ENCODE data around the gene CDH23. TPM values are rescaled to one million over a fixed set of nuclear protein-coding genes. Genes with fewer than 3 reads are reported as not detected.

Gene CDH23
- polyA plus RNA-seq, 1 donor (not counting 4 experiments of a cell fraction or from before 2014, with no cell fraction given): 0.01 TPM

DNA sequence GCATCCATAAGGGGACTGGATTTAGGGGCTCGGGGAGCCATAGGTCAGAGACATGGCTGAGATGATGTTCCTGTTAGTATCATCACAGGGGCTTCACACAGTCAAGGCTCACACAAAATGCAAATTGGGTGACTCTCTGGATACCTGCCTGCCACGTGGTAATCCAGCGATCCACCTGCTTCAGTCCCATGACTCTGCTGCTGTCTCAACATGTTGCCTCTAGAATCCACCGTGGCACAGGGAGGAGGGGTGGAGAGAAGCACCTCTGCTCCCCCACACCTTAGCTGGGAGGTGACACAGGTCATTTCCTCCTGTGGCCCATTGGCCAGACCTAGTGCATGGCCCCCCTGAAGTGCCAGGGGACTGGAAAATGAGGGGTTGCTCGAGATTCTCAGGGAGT lies 83.1 kb downstream of the CDH23 start:
- Histone ChIP-seq H3K9ac (ENCODE audit: control insufficient read depth, extremely low read depth, insufficient read depth, low read length) (no peak overlapping the region), H4K20me1 (ENCODE audit: control insufficient read depth, extremely low read depth, insufficient read depth, low read length) (no peaks in the 10 kb centered on the region), H3K9me3 (ENCODE audit: control insufficient read depth, low read depth, low read length) (no peaks in the 10 kb centered on the region), H3K36me3 (ENCODE audit: control insufficient read depth in 2 of 2, extremely low read depth in 1 of 2, insufficient read depth in 2 of 2, low read length in 2 of 2) (no peaks in the 10 kb centered on the region), H3K4me2 (ENCODE audit: control insufficient read depth, extremely low read depth, insufficient read depth, low read depth, low read length) (no peak overlapping the region), H3K27ac (ENCODE audit: control insufficient read depth, insufficient read depth, low read length) (no peak overlapping the region), H3K4me3 (ENCODE audit: control insufficient read depth in 2 of 3, extremely low read depth in 1 of 3, insufficient read depth in 2 of 3, low read depth in 1 of 3, low read length in 3 of 3) (no peak overlapping the region), H3K9me1 (ENCODE audit: control insufficient read depth, extremely low read depth, insufficient read depth, low read length) (no peaks in the 10 kb centered on the region), H3K79me2 (ENCODE audit: control insufficient read depth, insufficient read depth, low read length) (no peaks in the 10 kb centered on the region), H3K27me3 (ENCODE audit: control insufficient read depth, extremely low read depth, insufficient read depth, low read length) (peaks cover 39% of the 10 kb centered on the region), H2AFZ (ENCODE audit: control insufficient read depth, low read length) (no peak overlapping the region), H3K4me1 (ENCODE audit: control insufficient read depth, extremely low read depth, insufficient read depth, low read length) (no peaks in the 10 kb centered on the region)
- FAIRE-seq: no peak
- dilution Hi-C loops (cut with MboI; ENCODE audit: extremely low pct_ligation_motif_present, low sequenced_read_pairs): no loop called here
- DNase-seq (ENCODE audit: low read depth, low spot score): no peak
- TF ChIP-seq CTCF (optimal IDR thresholded peaks at IDR 0.05 in 1 of 3, IDR thresholded peaks at IDR 0.05 in 1 of 3, conservative IDR thresholded peaks at IDR 0.05 in 1 of 3; ENCODE audit: extremely low read depth in 1 of 3, insufficient read depth in 2 of 3, low read length in 3 of 3) (no peak), EZH2 (IDR thresholded peaks at IDR 0.05; ENCODE audit: low read length) (no peak)

DNA sequence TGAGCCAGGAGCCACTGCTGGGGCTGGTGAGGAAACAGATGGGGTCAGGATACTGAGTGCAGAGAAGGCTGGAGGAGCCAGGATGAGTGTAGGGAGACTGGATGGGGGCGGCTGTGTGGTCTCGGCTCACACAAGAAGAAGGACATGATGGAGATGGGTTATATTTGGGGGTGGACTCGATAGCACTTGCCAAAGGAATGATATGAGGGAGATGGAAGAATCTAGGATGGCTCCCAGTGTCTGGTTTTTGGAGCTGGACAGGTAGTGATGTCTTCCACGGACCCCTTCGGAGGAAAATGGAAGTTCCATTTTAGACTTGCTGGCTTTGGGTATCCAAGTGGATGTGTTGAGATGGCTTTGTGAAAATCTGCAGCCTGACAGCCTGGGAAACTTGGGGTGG lies 83.9 kb downstream of the CDH23 start:
- no peak overlapping the region for H3K4me3 ChIP-seq (ENCODE audit: control insufficient read depth in 2 of 3, extremely low read depth in 1 of 3, insufficient read depth in 2 of 3, low read depth in 1 of 3, low read length in 3 of 3)

More for the DNA sequence above, 83.9 kb downstream of the CDH23 start:
- Histone ChIP-seq H3K36me3 (ENCODE audit: control insufficient read depth in 2 of 2, extremely low read depth in 1 of 2, insufficient read depth in 2 of 2, low read length in 2 of 2) (no peaks in the 10 kb centered on the region), H3K27ac (ENCODE audit: control insufficient read depth, insufficient read depth, low read length) (no peak overlapping the region), H3K9me3 (ENCODE audit: control insufficient read depth, low read depth, low read length) (no peaks in the 10 kb centered on the region), H2AFZ (ENCODE audit: control insufficient read depth, low read length) (no peak overlapping the region), H3K27me3 (ENCODE audit: control insufficient read depth, extremely low read depth, insufficient read depth, low read length) (peaks cover 33% of the 10 kb centered on the region), H4K20me1 (ENCODE audit: control insufficient read depth, extremely low read depth, insufficient read depth, low read length) (no peaks in the 10 kb centered on the region), H3K4me2 (ENCODE audit: control insufficient read depth, extremely low read depth, insufficient read depth, low read depth, low read length) (no peak overlapping the region), H3K4me1 (ENCODE audit: control insufficient read depth, extremely low read depth, insufficient read depth, low read length) (no peaks in the 10 kb centered on the region), H3K9me1 (ENCODE audit: control insufficient read depth, extremely low read depth, insufficient read depth, low read length) (no peaks in the 10 kb centered on the region), H3K79me2 (ENCODE audit: control insufficient read depth, insufficient read depth, low read length) (no peaks in the 10 kb centered on the region), H3K9ac (ENCODE audit: control insufficient read depth, extremely low read depth, insufficient read depth, low read length) (no peak overlapping the region)
- FAIRE-seq: no peak
- TF ChIP-seq CTCF (optimal IDR thresholded peaks at IDR 0.05 in 1 of 3, IDR thresholded peaks at IDR 0.05 in 1 of 3, conservative IDR thresholded peaks at IDR 0.05 in 1 of 3; ENCODE audit: extremely low read depth in 1 of 3, insufficient read depth in 2 of 3, low read length in 3 of 3): no peak
- no peak for TF ChIP-seq EZH2 (IDR thresholded peaks at IDR 0.05; ENCODE audit: low read length)
- DNase-seq (ENCODE audit: low read depth, low spot score): no peak
- dilution Hi-C loops (cut with MboI; ENCODE audit: extremely low pct_ligation_motif_present, low sequenced_read_pairs): no loop called here
